Right renal cortex interstitium (tissue), 3 donors: ENCODE measurements around the gene SIM2. TPM values are rescaled to one million over a fixed set of nuclear protein-coding genes. Genes with fewer than 3 reads are reported as not detected.

Experiments
- DNase-seq, 3 donors: peaks; one replicate each; pipeline ENCODE4 v3.0.0-alpha.2; 2013; ENCODE audit warnings: low read depth in 3 of 3, low spot score in 2 of 3
- polyA plus RNA-seq, 3 donors: library from polyadenylated mRNA; unstranded; fragments of 120-200 nt; gene quantifications; one replicate each; pipeline ENCODE4 v1.2.1, GENCODE V29; 2013; ENCODE audit not compliant: insufficient read length in 3 of 3

The SIM2 gene
- polyA plus RNA-seq, 3 donors, result 16.6 to 22.3 (median 19.1) TPM

- DNase-seq, result no peak
Observed at GRCh38 chr21:36759348-36760083, 60.6 kb downstream of the SIM2 start.

GRCh38 chr21:36761685-36762084 is 62.8 kb downstream of the SIM2 start:
- no peak for DNase-seq

- DNase-seq, result no peak
Observed at GRCh38 chr21:36762642-36763041, 63.7 kb downstream of the SIM2 start.

- DNase-seq, result no peak
Observed at GRCh38 chr21:36763305-36763704, 64.4 kb downstream of the SIM2 start.

- DNase-seq, result no peak
Observed at GRCh38 chr21:36765229-36765628, 66.3 kb downstream of the SIM2 start.

GRCh38 chr21:36766511-36766910 is 67.6 kb downstream of the SIM2 start:
- no peak for DNase-seq

GRCh38 chr21:36767096-36767495 is 68.2 kb downstream of the SIM2 start:
- no peak for DNase-seq

GRCh38 chr21:36768496-36768895 is 69.6 kb downstream of the SIM2 start:
- no peak for DNase-seq

- DNase-seq, result no peak
Observed at GRCh38 chr21:36769051-36769839, 70.3 kb downstream of the SIM2 start.

- no peak for DNase-seq
Observed at GRCh38 chr21:36773117-36773516, 74.2 kb downstream of the SIM2 start.

- DNase-seq, result no peak
Observed at GRCh38 chr21:36773995-36774394, 75.1 kb downstream of the SIM2 start.

GRCh38 chr21:36776981-36777617 is 78.2 kb downstream of the SIM2 start:
- no peak for DNase-seq

GRCh38 chr21:36780861-36781260 is 81.9 kb downstream of the SIM2 start:
- no peak for DNase-seq

- no peak for DNase-seq
Observed at GRCh38 chr21:36783612-36784374, 84.9 kb downstream of the SIM2 start.

- DNase-seq, result no peak
Observed at GRCh38 chr21:36784947-36785346, 86.0 kb downstream of the SIM2 start.

GRCh38 chr21:36785615-36786014 is 86.7 kb downstream of the SIM2 start:
- DNase-seq, result no peak

GRCh38 chr21:36786186-36786585 is 87.3 kb downstream of the SIM2 start:
- no peak for DNase-seq

- DNase-seq, result no peak
Observed at GRCh38 chr21:36788120-36788638, 89.3 kb downstream of the SIM2 start.

GRCh38 chr21:36790616-36791015 is 91.7 kb downstream of the SIM2 start:
- DNase-seq, result no peak

- no peak for DNase-seq
Observed at GRCh38 chr21:36791180-36791579, 92.3 kb downstream of the SIM2 start.
